Neutrophil (primary cell): ENCODE results near the gene CFAP126.

Experiments used
- H3K27ac ChIP-seq: fragments of 200-600 bp; sonication (generic); 2 replicates; pipeline ENCODE4 v1.5.1; 2016; ENCODE audit warnings: mild to moderate bottlenecking, moderate library complexity
- H3K27me3 ChIP-seq: fragments of 200-600 bp; sonication (generic); 2 replicates; pipeline ENCODE4 v1.6.0; 2016; ENCODE audit warnings: mild to moderate bottlenecking
- H3K36me3 ChIP-seq: fragments of 200-600 bp; sonication (generic); 2 replicates; pipeline ENCODE4 v1.5.1; 2017
- H3K4me1 ChIP-seq, 2 experiments: fragments of 200-600 bp in 1 of 2; sonication (generic) in 1 of 2; 1 replicate in 1 of 2; 2 replicates in 1 of 2; pipeline versions ENCODE4 v1.5.1 to v1.6.1; 2013 to 2016; ENCODE audit warnings: low read depth in 1 of 2, low read length in 1 of 2, mild to moderate bottlenecking in 1 of 2, moderate library complexity in 1 of 2; ENCODE audit not compliant: control insufficient read depth in 1 of 2, insufficient read depth in 1 of 2
- H3K4me3 ChIP-seq, 2 experiments: fragments of 200-600 bp in 1 of 2; sonication (generic) in 1 of 2; 1 replicate in 1 of 2; 2 replicates in 1 of 2; pipeline ENCODE4 v1.5.1; 2013 to 2016; ENCODE audit warnings: low read depth in 1 of 2, low read length in 1 of 2, mild to moderate bottlenecking in 1 of 2, moderate library complexity in 1 of 2
- H3K9me3 ChIP-seq: fragments of 200-600 bp; sonication (generic); 2 replicates; pipeline ENCODE4 v1.5.1; 2016
- TF ChIP-seq, protein P1 (sequence below): fragments of 200-600 bp; sonication (generic); IDR thresholded peaks from 2 replicates; pipeline ENCODE4 v1.5.1; 2016; ENCODE audit warnings: antibody characterized with exemption

CFAP126 gene

GRCh38 chr1:161373442-161373841 is 5.8 kb upstream of the CFAP126 start:
- no peak overlapping the region for H3K4me3 ChIP-seq
- no peak overlapping the region for H3K27ac ChIP-seq
- H3K27me3 ChIP-seq = no peaks in the 10 kb centered on the region
- TF ChIP-seq, protein P1, sequence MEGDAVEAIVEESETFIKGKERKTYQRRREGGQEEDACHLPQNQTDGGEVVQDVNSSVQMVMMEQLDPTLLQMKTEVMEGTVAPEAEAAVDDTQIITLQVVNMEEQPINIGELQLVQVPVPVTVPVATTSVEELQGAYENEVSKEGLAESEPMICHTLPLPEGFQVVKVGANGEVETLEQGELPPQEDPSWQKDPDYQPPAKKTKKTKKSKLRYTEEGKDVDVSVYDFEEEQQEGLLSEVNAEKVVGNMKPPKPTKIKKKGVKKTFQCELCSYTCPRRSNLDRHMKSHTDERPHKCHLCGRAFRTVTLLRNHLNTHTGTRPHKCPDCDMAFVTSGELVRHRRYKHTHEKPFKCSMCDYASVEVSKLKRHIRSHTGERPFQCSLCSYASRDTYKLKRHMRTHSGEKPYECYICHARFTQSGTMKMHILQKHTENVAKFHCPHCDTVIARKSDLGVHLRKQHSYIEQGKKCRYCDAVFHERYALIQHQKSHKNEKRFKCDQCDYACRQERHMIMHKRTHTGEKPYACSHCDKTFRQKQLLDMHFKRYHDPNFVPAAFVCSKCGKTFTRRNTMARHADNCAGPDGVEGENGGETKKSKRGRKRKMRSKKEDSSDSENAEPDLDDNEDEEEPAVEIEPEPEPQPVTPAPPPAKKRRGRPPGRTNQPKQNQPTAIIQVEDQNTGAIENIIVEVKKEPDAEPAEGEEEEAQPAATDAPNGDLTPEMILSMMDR = no peak
- H3K4me1 ChIP-seq = no peaks in the 10 kb centered on the region
- no peaks in the 10 kb centered on the region for H3K36me3 ChIP-seq
- no peaks in the 10 kb centered on the region for H3K9me3 ChIP-seq

DNA sequence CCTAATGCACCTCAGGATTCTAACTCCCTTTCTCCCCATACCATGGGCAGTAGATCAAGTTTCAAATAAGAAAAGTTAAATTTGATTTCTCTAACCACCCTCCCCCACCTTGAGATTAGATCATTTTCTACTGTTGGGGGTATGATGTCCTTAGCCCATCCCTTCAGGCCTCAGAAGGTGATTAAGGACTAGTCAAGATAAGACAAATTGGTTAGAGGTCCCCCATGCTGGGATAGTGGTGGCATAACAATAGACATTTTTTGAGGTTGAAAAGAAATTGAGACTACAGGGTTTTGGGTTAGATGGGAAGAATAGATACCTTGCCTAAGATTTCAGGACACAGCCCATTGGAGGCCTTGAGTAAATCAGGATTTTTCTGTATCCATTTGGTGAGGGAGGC is 2.5 kb downstream of the CFAP126 start:
- TF ChIP-seq, protein P1 = no peak
- Histone ChIP-seq H3K4me1 (no peaks in the 10 kb centered on the region), H3K4me3 (no peak overlapping the region), H3K9me3 (no peaks in the 10 kb centered on the region), H3K27ac (no peak overlapping the region), H3K36me3 (peaks cover 34% of the 10 kb centered on the region), H3K27me3 (no peaks in the 10 kb centered on the region)

DNA sequence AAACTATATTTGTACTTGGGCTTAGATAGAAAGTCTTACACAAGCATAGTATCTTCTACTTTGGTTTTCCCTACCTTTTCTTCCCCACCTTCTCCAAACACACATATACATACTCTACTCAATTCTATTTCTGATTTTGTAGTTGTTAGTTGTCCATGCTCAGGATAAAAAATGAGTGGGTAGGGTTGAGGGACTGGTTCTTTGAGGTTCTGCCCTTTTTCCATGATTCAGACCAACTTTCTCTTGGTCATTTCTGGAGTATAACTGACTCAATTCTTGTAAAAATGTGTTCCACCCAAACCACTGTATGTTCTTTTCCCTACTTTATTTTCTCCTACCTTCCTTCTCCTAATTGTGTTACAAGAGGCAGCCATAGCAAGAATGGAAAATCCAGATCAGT is 3.3 kb downstream of the CFAP126 start:
- no peaks in the 10 kb centered on the region for H3K9me3 ChIP-seq
- TF ChIP-seq, protein P1 = no peak
- H3K27me3 ChIP-seq = no peaks in the 10 kb centered on the region
- H3K4me3 ChIP-seq = no peak overlapping the region
- no peak overlapping the region for H3K27ac ChIP-seq
- peaks cover 34% of the 10 kb centered on the region for H3K36me3 ChIP-seq
- no peaks in the 10 kb centered on the region for H3K4me1 ChIP-seq

DNA sequence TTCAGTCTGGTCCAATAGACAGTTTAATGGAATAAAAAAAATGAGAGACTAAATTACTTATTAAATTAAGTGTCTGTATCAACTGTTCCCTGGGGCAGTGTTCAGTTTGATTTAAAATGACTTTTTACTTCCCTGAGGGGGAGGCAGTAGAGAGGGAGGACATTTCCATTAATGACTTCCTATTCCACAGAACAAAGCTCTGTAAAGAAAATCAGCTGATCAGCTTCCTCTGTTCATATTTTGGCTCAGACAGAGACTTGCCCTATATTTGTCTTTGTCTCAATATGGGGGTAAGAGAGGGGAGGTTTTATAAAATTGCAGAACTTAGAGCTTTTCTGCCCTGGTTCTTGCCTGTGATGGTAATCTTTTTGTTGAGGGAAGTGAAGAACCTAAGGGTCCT is 8.4 kb downstream of the CFAP126 start:
- H3K27ac ChIP-seq = no peak overlapping the region
- H3K36me3 ChIP-seq = peaks cover 31% of the 10 kb centered on the region
- H3K4me1 ChIP-seq = no peaks in the 10 kb centered on the region
- no peaks in the 10 kb centered on the region for H3K27me3 ChIP-seq
- TF ChIP-seq, protein P1 = no peak
- H3K4me3 ChIP-seq = no peak overlapping the region
- H3K9me3 ChIP-seq = no peaks in the 10 kb centered on the region

DNA sequence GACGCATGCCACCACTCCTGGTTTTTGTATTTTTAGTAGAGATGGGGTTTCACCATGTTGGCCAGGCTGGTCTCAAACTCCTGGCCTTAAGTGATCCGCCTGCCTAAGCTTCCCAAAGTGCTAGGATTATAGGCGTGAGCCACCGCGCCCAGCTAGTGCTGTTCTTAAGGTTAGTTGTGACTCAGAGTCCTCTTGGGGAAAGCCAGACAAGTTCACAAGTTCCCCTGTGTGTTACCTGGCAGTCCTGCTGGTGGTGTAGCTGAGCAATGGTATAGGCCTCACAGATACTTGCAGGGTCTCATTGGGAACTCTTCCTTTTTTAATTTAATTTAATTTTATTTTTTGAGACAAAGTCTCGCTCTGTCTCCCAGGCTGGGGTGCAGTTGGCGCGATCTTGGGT is 10.6 kb downstream of the CFAP126 start:
- Histone ChIP-seq H3K27me3 (no peaks in the 10 kb centered on the region), H3K4me1 (peaks cover under 1 to 2% of the 10 kb centered on the region in 2 experiments), H3K36me3 (peaks cover 19% of the 10 kb centered on the region), H3K4me3 (no peak overlapping the region), H3K27ac (no peak overlapping the region), H3K9me3 (no peaks in the 10 kb centered on the region)
- TF ChIP-seq, protein P1 = no peak

DNA sequence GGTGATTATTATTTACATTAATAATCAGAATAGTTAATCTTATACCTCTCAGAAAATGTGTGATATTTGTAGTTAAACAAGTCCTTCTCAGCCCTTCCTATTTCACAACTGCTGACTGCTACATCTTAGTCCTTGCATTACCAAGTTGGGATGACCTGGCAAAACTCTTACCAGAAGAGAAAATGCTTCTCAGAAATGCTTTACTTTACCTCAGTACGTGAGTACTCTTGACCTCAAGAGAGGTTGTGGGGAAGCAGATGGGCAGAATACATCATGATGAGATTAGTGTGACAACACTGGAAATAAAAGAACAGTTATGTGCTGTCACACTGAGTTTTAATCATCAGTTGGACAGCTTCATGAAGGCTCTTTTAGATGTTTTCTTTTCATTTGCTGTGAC is 16.2 kb downstream of the CFAP126 start:
- no peaks in the 10 kb centered on the region for H3K27me3 ChIP-seq
- no peaks in the 10 kb centered on the region for H3K9me3 ChIP-seq
- H3K4me3 ChIP-seq = peak overlapping the region in 1 of 2 experiments; percentile 6
- TF ChIP-seq, protein P1 = no peak
- H3K27ac ChIP-seq = peak overlapping the region; percentile 72
- H3K36me3 ChIP-seq = peaks cover 12% of the 10 kb centered on the region
- peaks cover 19 to 20% of the 10 kb centered on the region in 2 experiments for H3K4me1 ChIP-seq
